Ishikawa (cell line): ENCODE data around the gene GTPBP1.

Experiments used
- CEBPB ChIP-seq: IDR thresholded peaks from 2 replicates; pipeline ENCODE4 v1.6.1; 2012
- CREB1 ChIP-seq: IDR thresholded peaks from 2 replicates; pipeline ENCODE4 v1.6.1; 2012; ENCODE audit warnings: low read depth
- EGR1 ChIP-seq: IDR thresholded peaks from 2 replicates; pipeline ENCODE4 v1.6.1; 2012
- EP300 ChIP-seq: IDR thresholded peaks from 2 replicates; pipeline ENCODE4 v1.6.1; 2012; ENCODE audit warnings: borderline replicate concordance
- FOXM1 ChIP-seq: IDR thresholded peaks from 2 replicates; pipeline ENCODE4 v1.6.1; 2012; ENCODE audit warnings: low read depth, borderline replicate concordance
- NFIC ChIP-seq: IDR thresholded peaks from 2 replicates; pipeline ENCODE4 v1.6.1; 2012
- RAD21 ChIP-seq: IDR thresholded peaks from 2 replicates; pipeline ENCODE4 v1.6.1; 2012; ENCODE audit warnings: low read depth
- TAF1 ChIP-seq: IDR thresholded peaks from 2 replicates; pipeline ENCODE4 v1.6.1; 2012; ENCODE audit warnings: low read depth, mild to moderate bottlenecking
- TCF12 ChIP-seq: IDR thresholded peaks from 2 replicates; pipeline ENCODE4 v1.6.1; 2012; ENCODE audit warnings: low read depth
- TEAD4 ChIP-seq: IDR thresholded peaks from 2 replicates; pipeline ENCODE4 v1.6.1; 2012
- YY1 ChIP-seq: IDR thresholded peaks from 2 replicates; pipeline ENCODE4 v1.6.1; 2012; ENCODE audit warnings: low read depth
- ZBTB7A ChIP-seq: IDR thresholded peaks from 2 replicates; pipeline ENCODE4 v1.6.1; 2012; ENCODE audit warnings: low read depth
- TF ChIP-seq, protein P1 (sequence below): IDR thresholded peaks from 2 replicates; pipeline ENCODE4 v1.6.1; 2012
- TF ChIP-seq, protein P2 (sequence below): IDR thresholded peaks from 2 replicates; pipeline ENCODE4 v1.6.1; 2012; ENCODE audit warnings: low read depth, mild to moderate bottlenecking
- TF ChIP-seq, protein P3 (sequence below): IDR thresholded peaks from 2 replicates; pipeline ENCODE4 v1.6.1; 2012

The GTPBP1 gene

DNA sequence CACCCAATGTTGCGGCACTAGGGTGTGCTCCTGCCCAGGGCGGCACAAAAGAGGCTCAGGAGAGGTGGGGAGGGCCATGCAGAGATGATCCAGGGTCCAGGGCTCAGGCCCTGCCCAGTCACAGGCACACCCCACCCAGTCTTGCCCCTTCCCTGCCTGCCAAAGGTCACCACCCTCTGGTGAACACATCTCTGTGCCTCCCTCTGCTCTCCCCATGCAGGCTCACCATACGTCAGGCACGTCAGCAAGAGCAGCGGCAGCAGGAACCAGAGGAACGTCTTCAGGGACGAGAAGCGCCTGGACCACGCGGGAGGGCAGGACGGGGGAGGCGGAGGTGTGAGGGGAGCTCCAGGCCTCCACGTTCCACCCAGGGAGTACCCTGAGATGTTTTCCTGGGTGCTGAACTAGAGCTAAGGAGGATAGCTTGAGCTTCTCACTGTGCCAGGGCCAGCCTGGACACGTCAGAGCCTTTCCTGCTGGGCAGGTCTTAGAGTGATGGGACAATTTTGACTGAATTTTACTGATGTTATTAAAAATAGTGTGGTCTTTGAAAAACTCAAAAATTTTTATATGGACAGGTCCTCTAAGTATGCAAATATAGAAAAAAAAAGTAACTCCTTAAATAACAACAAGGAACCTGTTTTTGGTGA is 42.9 kb downstream of the GTPBP1 start:
- no peak for TF ChIP-seq TEAD4

DNA sequence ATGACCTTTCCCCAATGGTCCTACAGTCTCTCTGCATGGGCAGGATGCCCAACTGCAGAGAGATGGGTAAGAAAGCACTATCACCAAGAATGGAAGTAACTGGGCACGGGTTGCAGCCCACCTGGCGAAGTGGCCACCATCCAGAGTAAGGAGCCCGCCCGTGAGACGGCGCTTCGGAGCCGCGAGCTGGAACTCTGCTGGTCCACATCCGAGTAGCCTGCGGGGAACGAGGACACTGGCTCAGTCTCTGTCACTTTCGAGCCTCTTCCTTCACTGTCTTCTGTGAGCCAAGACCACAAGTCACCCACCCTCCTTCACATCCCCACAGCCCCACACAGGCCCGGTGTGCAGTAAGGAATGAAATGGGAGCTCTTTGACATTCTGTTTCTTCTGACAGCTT is 44.4 kb downstream of the GTPBP1 start:
- no peak for TF ChIP-seq ZBTB7A
- TF ChIP-seq CREB1 = no peak
- TF ChIP-seq, protein P1, sequence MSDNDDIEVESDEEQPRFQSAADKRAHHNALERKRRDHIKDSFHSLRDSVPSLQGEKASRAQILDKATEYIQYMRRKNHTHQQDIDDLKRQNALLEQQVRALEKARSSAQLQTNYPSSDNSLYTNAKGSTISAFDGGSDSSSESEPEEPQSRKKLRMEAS = no peak
- no peak for TF ChIP-seq EGR1
- TF ChIP-seq RAD21 = no peak
- TF ChIP-seq TAF1 = no peak
- no peak for TF ChIP-seq FOXM1
- no peak for TF ChIP-seq TCF12
- no peak for TF ChIP-seq YY1

DNA sequence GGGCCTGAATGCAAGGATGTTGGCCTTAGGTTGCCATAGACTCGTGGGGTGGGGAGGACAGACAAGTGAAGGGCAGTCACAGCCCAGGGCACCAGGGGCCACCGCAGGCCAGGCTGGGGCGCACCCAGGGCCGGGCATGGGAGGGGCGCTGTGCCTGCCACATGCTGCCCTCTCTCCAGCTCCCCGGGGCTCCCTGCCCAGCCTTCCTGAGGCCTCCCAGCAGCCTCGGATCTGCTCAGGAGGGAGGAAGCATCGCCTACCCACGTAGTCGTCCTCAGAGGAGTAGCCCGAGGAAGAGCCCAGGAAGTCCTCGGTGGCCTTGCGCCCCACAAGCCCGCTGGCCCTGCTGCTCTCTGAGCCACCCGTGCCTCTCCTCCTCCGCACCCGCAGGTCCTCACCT is 44.9 kb downstream of the GTPBP1 start:
- TF ChIP-seq TAF1 = no peak
- no peak for TF ChIP-seq EP300
- TF ChIP-seq YY1 = no peak
- TF ChIP-seq, protein P2, sequence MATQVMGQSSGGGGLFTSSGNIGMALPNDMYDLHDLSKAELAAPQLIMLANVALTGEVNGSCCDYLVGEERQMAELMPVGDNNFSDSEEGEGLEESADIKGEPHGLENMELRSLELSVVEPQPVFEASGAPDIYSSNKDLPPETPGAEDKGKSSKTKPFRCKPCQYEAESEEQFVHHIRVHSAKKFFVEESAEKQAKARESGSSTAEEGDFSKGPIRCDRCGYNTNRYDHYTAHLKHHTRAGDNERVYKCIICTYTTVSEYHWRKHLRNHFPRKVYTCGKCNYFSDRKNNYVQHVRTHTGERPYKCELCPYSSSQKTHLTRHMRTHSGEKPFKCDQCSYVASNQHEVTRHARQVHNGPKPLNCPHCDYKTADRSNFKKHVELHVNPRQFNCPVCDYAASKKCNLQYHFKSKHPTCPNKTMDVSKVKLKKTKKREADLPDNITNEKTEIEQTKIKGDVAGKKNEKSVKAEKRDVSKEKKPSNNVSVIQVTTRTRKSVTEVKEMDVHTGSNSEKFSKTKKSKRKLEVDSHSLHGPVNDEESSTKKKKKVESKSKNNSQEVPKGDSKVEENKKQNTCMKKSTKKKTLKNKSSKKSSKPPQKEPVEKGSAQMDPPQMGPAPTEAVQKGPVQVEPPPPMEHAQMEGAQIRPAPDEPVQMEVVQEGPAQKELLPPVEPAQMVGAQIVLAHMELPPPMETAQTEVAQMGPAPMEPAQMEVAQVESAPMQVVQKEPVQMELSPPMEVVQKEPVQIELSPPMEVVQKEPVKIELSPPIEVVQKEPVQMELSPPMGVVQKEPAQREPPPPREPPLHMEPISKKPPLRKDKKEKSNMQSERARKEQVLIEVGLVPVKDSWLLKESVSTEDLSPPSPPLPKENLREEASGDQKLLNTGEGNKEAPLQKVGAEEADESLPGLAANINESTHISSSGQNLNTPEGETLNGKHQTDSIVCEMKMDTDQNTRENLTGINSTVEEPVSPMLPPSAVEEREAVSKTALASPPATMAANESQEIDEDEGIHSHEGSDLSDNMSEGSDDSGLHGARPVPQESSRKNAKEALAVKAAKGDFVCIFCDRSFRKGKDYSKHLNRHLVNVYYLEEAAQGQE = no peak

DNA sequence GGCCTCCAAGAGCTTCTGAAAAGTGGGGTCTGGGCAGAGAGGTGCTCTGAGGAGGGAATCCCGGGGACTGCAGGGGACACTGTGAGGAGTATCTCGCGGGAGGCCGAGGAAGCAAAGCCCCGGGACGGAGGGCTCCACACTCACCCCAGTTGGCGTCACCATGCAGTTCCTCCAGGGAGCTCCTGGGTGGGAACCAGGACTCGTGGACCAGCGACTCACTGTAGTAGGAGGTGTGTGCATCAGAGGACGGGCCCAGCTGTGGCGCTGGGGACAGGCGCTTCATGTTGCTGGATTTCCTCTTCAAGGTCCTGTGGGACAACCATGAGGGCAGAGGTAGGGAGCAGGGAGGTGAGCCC is 45.3 kb downstream of the GTPBP1 start:
- TF ChIP-seq EGR1 (no peak), TCF12 (no peak), EP300 (no peak), RAD21 (no peak), CREB1 (no peak), TAF1 (no peak), NFIC (no peak), CEBPB (no peak), ZBTB7A (no peak), YY1 (no peak), FOXM1 (no peak), TEAD4 (no peak)
- TF ChIP-seq, protein P1 = no peak
- TF ChIP-seq, protein P3, sequence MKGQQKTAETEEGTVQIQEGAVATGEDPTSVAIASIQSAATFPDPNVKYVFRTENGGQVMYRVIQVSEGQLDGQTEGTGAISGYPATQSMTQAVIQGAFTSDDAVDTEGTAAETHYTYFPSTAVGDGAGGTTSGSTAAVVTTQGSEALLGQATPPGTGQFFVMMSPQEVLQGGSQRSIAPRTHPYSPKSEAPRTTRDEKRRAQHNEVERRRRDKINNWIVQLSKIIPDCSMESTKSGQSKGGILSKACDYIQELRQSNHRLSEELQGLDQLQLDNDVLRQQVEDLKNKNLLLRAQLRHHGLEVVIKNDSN = no peak
- TF ChIP-seq, protein P2 = no peak

DNA sequence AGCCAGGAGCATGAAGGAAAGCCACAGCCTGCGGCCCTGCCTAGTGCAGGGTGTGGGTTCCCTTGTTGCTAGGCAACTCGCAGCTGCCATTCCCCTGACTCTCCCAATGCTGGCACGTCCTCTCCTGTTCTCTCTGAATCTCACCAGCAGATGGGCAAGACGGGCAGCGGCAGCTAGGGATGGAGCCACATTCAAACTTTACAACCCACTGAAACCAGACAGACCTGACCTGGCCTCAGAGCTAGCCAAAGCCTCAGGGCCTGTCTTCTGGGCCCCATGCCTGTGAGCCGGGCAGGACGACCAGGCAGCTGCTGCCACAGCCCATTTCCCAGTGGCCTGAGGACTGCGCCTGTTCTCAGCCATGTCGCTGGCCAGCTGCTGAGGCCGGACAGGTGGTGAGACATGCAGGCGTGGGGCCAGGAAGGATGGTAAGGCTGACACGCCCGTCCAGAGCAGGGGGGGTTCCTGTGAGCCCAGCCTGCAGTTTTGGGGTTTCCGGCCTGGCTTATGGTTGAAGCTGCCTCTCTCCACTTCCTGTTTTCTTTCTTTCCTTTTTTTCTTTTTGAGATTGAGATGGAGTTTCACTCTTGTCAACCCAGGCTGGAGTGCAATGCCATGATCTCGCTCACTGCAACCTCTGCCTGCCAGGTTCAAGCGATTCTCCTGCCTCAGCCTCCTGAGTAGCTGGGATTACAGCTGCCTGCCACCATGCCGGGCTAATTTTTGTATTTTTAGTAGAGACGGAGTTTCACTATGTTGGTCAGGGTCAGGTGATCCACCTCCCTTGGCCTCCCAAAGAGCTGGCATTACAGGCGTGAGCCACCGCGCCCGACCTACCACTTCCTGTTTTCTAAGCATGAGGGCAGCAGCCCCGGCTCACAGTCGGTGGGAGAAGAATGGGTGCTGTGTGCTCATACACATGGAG is 45.9 kb downstream of the GTPBP1 start:
- no peak for TF ChIP-seq TCF12
- TF ChIP-seq, protein P2 = no peak
- TF ChIP-seq, protein P3 = no peak
- TF ChIP-seq, protein P1 = no peak
- TF ChIP-seq NFIC = no peak
- TF ChIP-seq EP300 = no peak
- no peak for TF ChIP-seq YY1
- no peak for TF ChIP-seq FOXM1
- no peak for TF ChIP-seq TEAD4
